H9 (cell line): Measurements from ENCODE around the gene HTD2. TPM values are rescaled to one million over a fixed set of nuclear protein-coding genes. Genes with fewer than 3 reads are reported as not detected.

Experiments used
- DNase-seq: peaks from one replicate; pipeline ENCODE4 v3.0.0-alpha.2; 2017
- H2AFZ ChIP-seq: one replicate; pipeline ENCODE4 v1.6.1; 2013; ENCODE audit warnings: mild to moderate bottlenecking, low read length, control low read depth, moderate library complexity
- H2AK5ac ChIP-seq: 2 replicates; pipeline ENCODE4 v1.6.1; 2013; ENCODE audit warnings: low read length, control low read depth, mixed read lengths; ENCODE audit not compliant: insufficient read length
- H2BK120ac ChIP-seq: one replicate; pipeline ENCODE4 v1.6.1; 2013; ENCODE audit warnings: low read depth, mild to moderate bottlenecking, low read length, control low read depth, inconsistent platforms; ENCODE audit not compliant: poor library complexity, severe bottlenecking
- H2BK12ac ChIP-seq: 2 replicates; pipeline ENCODE4 v1.6.1; 2013; ENCODE audit warnings: low read length, control low read depth, mixed read lengths, low read depth; ENCODE audit not compliant: insufficient read length
- H2BK15ac ChIP-seq: 2 replicates; pipeline ENCODE4 v1.6.1; 2013; ENCODE audit warnings: low read depth, low read length, control low read depth
- H2BK20ac ChIP-seq: one replicate; pipeline ENCODE4 v1.6.1; 2013; ENCODE audit warnings: low read depth, mild to moderate bottlenecking, low read length, control low read depth, inconsistent platforms; ENCODE audit not compliant: poor library complexity, severe bottlenecking
- H2BK5ac ChIP-seq: 2 replicates; pipeline ENCODE4 v1.6.1; 2013; ENCODE audit warnings: low read length, control low read depth, mixed read lengths; ENCODE audit not compliant: insufficient read length
- H3K14ac ChIP-seq: 2 replicates; pipeline ENCODE4 v1.6.1; 2013; ENCODE audit warnings: low read length, control low read depth; ENCODE audit not compliant: insufficient read depth
- H3K18ac ChIP-seq: 2 replicates; pipeline ENCODE4 v1.6.1; 2013; ENCODE audit warnings: low read depth, mild to moderate bottlenecking, mixed read lengths, low read length, control low read depth; ENCODE audit not compliant: insufficient read length
- H3K23ac ChIP-seq: 2 replicates; pipeline ENCODE4 v1.6.1; 2013; ENCODE audit warnings: low read length, control low read depth, mixed read lengths, low read depth; ENCODE audit not compliant: insufficient read length
- H3K23me2 ChIP-seq: 2 replicates; pipeline ENCODE4 v1.6.1; 2013; ENCODE audit warnings: low read depth, mild to moderate bottlenecking, mixed read lengths, low read length, control low read depth; ENCODE audit not compliant: insufficient read length, poor library complexity, severe bottlenecking
- H3K27ac ChIP-seq: 2 replicates; pipeline ENCODE4 v1.5.1; 2013; ENCODE audit warnings: low read length, control low read depth, mixed read lengths, low read depth; ENCODE audit not compliant: insufficient read length
- H3K27me3 ChIP-seq: 2 replicates; pipeline ENCODE4 v1.6.1; 2013; ENCODE audit warnings: low read length, control low read depth, inconsistent platforms; ENCODE audit not compliant: insufficient read depth
- H3K4ac ChIP-seq: 2 replicates; pipeline ENCODE4 v1.6.1; 2013; ENCODE audit warnings: low read depth, mild to moderate bottlenecking, control low read depth, inconsistent platforms, low read length, moderate library complexity
- H3K4me1 ChIP-seq: 2 replicates; pipeline ENCODE4 v1.6.1; 2013; ENCODE audit warnings: low read length, control low read depth, inconsistent platforms; ENCODE audit not compliant: insufficient read depth
- H3K4me2 ChIP-seq: 2 replicates; pipeline ENCODE4 v1.6.1; 2013; ENCODE audit warnings: low read length, control low read depth, mixed read lengths; ENCODE audit not compliant: insufficient read length, insufficient read depth
- H3K56ac ChIP-seq: 2 replicates; pipeline ENCODE4 v1.6.1; 2013; ENCODE audit warnings: low read depth, mild to moderate bottlenecking, mixed read lengths, low read length, control low read depth; ENCODE audit not compliant: insufficient read length
- H3K79me1 ChIP-seq: 2 replicates; pipeline ENCODE4 v1.6.1; 2013; ENCODE audit warnings: low read depth, mild to moderate bottlenecking, moderate library complexity, low read length, control low read depth, inconsistent platforms; ENCODE audit not compliant: insufficient read depth, poor library complexity, severe bottlenecking
- H3K79me2 ChIP-seq: 2 replicates; pipeline ENCODE4 v1.6.1; 2013; ENCODE audit warnings: low read length, control low read depth, inconsistent platforms; ENCODE audit not compliant: insufficient read depth
- H3K9ac ChIP-seq: 2 replicates; pipeline ENCODE4 v1.6.1; 2013; ENCODE audit warnings: low read length, control low read depth, mixed read lengths; ENCODE audit not compliant: insufficient read length; ENCODE audit errors: extremely low read depth
- H3K9me3 ChIP-seq: one replicate; pipeline ENCODE4 v1.6.1; 2013; ENCODE audit warnings: low read depth, low read length, inconsistent platforms; ENCODE audit not compliant: control insufficient read depth
- H3T11ph ChIP-seq: one replicate; pipeline ENCODE4 v1.6.1; 2013; ENCODE audit warnings: mild to moderate bottlenecking, low read length, control low read depth, inconsistent platforms
- H4K20me1 ChIP-seq: one replicate; pipeline ENCODE4 v1.6.1; 2013; ENCODE audit not compliant: control insufficient read depth, insufficient read length, insufficient read depth
- H4K5ac ChIP-seq: 2 replicates; pipeline ENCODE4 v1.6.1; 2013; ENCODE audit warnings: low read depth, mild to moderate bottlenecking, mixed read lengths, low read length, control low read depth; ENCODE audit not compliant: insufficient read length
- H4K8ac ChIP-seq: replicated peaks from 2 replicates; pipeline ENCODE4 v1.6.1; 2013; ENCODE audit warnings: low read length, control low read depth, mixed read lengths, low read depth; ENCODE audit not compliant: insufficient read length
- H4K91ac ChIP-seq: 2 replicates; pipeline ENCODE4 v1.6.1; 2013; ENCODE audit warnings: low read depth, mild to moderate bottlenecking, moderate library complexity, mixed read lengths, low read length, control low read depth; ENCODE audit not compliant: insufficient read length
- H3K27ac Mint-ChIP-seq, 3 experiments: 2 replicates in 2 of 3; 3 replicates in 1 of 3; pipeline ENCODE4 v1.8.0; 2020 to 2021; ENCODE audit warnings: mixed read lengths in 3 of 3, mild to moderate bottlenecking in 1 of 3, moderate library complexity in 1 of 3
- H3K27me3 Mint-ChIP-seq: 2 replicates; pipeline ENCODE4 v1.8.0; 2021; ENCODE audit warnings: low read depth, mild to moderate bottlenecking, moderate library complexity, mixed read lengths
- H3K36me3 Mint-ChIP-seq, 3 experiments: 2 replicates in 2 of 3; 3 replicates in 1 of 3; pipeline ENCODE4 v1.8.0; 2020 to 2021; ENCODE audit warnings: low read depth in 3 of 3, mixed read lengths in 3 of 3; ENCODE audit not compliant: insufficient read depth in 1 of 3
- H3K4me1 Mint-ChIP-seq, 2 experiments: 2 replicates each; pipeline ENCODE4 v1.8.0; 2020; ENCODE audit warnings: mixed read lengths in 2 of 2
- H3K4me3 Mint-ChIP-seq, 2 experiments: 2 replicates in 1 of 2; 3 replicates in 1 of 2; pipeline ENCODE4 v1.8.0; 2020 to 2021; ENCODE audit warnings: mild to moderate bottlenecking in 2 of 2, mixed read lengths in 2 of 2, moderate library complexity in 1 of 2
- H3K9me3 Mint-ChIP-seq, 2 experiments: 2 replicates in 1 of 2; 3 replicates in 1 of 2; pipeline ENCODE4 v1.8.0; 2020; ENCODE audit warnings: mild to moderate bottlenecking in 2 of 2, mixed read lengths in 2 of 2, moderate library complexity in 1 of 2
- WGBS: extraction: QIAGEN DNeasy Blood & Tissue Kit; methylation state at CpG from one replicate; pipeline ENCODE4 v1.1.7; 2013; ENCODE audit warnings: missing lambda C conversion rate, low lambda C conversion rate, mixed read lengths; ENCODE audit not compliant: insufficient read length; ENCODE audit errors: extremely low coverage; 5-methylcytosine and 5-hydroxymethylcytosine counted together
- total RNA-seq: library from RNA; stranded (reverse); gene quantifications from 2 replicates; pipeline ENCODE4 v1.2.1, GENCODE V29; 2021
- TF ChIP-seq, protein P1 (sequence below): fragments of 200-600 bp; sonication (generic); conservative IDR thresholded peaks from 3 replicates; pipeline ENCODE4 v1.8.0; 2021; ENCODE audit warnings: antibody characterized with exemption, mild to moderate bottlenecking

Gene HTD2
- total RNA-seq, 1 experiment from 2014 or later, result 13.4 TPM

DNA sequence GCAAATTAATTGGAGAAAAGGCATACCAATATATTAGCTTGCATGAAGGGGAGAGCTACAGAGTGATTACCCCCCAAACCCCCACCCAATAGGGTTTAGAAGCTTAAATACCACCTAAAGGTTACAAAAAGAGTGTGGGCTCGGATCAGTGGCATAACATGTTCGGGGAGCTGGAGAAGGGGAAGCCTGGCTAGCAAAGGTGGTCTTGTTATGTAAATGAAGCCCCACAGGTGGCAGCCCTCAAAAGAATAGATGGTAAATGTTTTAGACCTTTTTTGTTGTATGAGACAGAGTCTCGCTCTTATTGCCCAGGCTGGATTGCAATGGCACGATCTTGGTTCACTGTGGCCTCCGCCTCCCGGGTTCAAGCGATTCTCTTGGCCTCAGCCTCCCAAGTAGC is 15.5 kb downstream of the HTD2 start:
- Histone ChIP-seq H3K4me1 (peaks cover 7% of the 10 kb centered on the region; the same call in 1 of the 2 replicates), H2BK15ac (no peak overlapping the region), H3K56ac (no peak overlapping the region), H3T11ph (no peak overlapping the region), H3K23ac (no peak overlapping the region), H3K79me1 (no peaks in the 10 kb centered on the region), H3K14ac (no peak overlapping the region), H3K27me3 (no peaks in the 10 kb centered on the region), H2BK120ac (no peak overlapping the region), H3K9ac (no peak overlapping the region), H2AFZ (no peak overlapping the region), H4K91ac (no peak overlapping the region), H4K5ac (no peak overlapping the region), H2BK20ac (no peak overlapping the region), H3K9me3 (no peaks in the 10 kb centered on the region), H2BK5ac (no peak overlapping the region), H3K4me2 (peak overlapping the region; percentile 9), H3K23me2 (no peaks in the 10 kb centered on the region), H4K8ac (no peak overlapping the region), H3K18ac (no peak overlapping the region), H2AK5ac (no peak overlapping the region), H3K79me2 (no peaks in the 10 kb centered on the region), H2BK12ac (no peak overlapping the region), H4K20me1 (no peaks in the 10 kb centered on the region), H3K4ac (no peak overlapping the region; the same call in 1 of the 2 replicates), H3K27ac (no peak overlapping the region)
- Mint-ChIP-seq H3K9me3 (no peaks in the 10 kb centered on the region), H3K36me3 (peaks cover 10 to 38% (median 30%) of the 10 kb centered on the region in 3 experiments; a peak in 6 of 7 replicates), H3K4me3 (no peak overlapping the region), H3K27ac (peak overlapping the region in 2 of 3 experiments; percentile 63 to 90; a peak in 3 of 7 replicates), H3K27me3 (no peaks in the 10 kb centered on the region), H3K4me1 (peaks cover 22 to 29% of the 10 kb centered on the region in 2 experiments)
- TF ChIP-seq, protein P1, sequence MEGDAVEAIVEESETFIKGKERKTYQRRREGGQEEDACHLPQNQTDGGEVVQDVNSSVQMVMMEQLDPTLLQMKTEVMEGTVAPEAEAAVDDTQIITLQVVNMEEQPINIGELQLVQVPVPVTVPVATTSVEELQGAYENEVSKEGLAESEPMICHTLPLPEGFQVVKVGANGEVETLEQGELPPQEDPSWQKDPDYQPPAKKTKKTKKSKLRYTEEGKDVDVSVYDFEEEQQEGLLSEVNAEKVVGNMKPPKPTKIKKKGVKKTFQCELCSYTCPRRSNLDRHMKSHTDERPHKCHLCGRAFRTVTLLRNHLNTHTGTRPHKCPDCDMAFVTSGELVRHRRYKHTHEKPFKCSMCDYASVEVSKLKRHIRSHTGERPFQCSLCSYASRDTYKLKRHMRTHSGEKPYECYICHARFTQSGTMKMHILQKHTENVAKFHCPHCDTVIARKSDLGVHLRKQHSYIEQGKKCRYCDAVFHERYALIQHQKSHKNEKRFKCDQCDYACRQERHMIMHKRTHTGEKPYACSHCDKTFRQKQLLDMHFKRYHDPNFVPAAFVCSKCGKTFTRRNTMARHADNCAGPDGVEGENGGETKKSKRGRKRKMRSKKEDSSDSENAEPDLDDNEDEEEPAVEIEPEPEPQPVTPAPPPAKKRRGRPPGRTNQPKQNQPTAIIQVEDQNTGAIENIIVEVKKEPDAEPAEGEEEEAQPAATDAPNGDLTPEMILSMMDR, result no peak
- DNase-seq, result peak; percentile 74
- WGBS, result no CpG with 5 or more reads among the region's 7 CpGs
